Mammary epithelial cell (primary cell): ENCODE data around the gene KRT86.

ENCODE experiments used
- CTCF ChIP-seq, 2 donors: IDR thresholded peaks in 1 of 2; conservative IDR thresholded peaks in 1 of 2; 2 replicates each; pipeline ENCODE4 v1.5.1; 2011 to 2012; ENCODE audit warnings: inconsistent platforms in 2 of 2, low read length in 2 of 2, mild to moderate bottlenecking in 2 of 2, control low read depth in 1 of 2, low read depth in 1 of 2; ENCODE audit not compliant: insufficient read depth in 1 of 2; ENCODE audit errors: extremely low read depth in 1 of 2
- EZH2 ChIP-seq: IDR thresholded peaks from 2 replicates; pipeline ENCODE4 v1.6.1; 2012; ENCODE audit warnings: low read length, inconsistent platforms, borderline replicate concordance

- TF ChIP-seq CTCF (conservative IDR thresholded peaks at IDR 0.05 in 1 of 2, IDR thresholded peaks at IDR 0.05 in 1 of 2; ENCODE audit: extremely low read depth in 1 of 2, insufficient read depth in 1 of 2, low read depth in 1 of 2, low read length in 2 of 2), result no peak
- no peak for TF ChIP-seq EZH2
Measured at GRCh38 chr12:52351196-52352059, 77.0 kb downstream of the KRT86 start.
